Astrocyte of the hippocampus (primary cell): ENCODE measurements around the gene MRPS18B.

ENCODE experiments used
- DNase-seq: peaks from one replicate; pipeline ENCODE4 v3.0.0; 2011; ENCODE audit warnings: low read depth, low spot score

MRPS18B gene

DNA sequence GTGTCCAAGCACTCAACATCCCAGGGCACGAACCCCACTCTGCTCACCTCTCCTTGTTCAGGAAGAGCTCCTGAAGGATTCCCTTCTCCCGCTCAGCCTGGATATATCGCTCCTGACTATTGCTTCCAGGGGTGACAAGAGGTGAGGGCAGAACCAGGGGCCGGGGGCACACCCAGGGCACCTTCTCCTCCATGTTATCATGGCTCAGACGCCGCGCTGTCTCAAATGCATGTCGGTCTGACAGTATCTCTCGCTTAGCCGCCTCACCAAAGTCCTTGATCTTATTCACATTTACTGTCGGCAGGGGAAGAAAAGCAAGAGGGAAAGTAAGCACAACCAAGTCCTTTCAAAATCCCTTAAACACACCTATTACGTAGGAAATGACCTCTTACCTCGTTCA, 13.7 kb upstream of the MRPS18B start:
- no peak for DNase-seq

DNA sequence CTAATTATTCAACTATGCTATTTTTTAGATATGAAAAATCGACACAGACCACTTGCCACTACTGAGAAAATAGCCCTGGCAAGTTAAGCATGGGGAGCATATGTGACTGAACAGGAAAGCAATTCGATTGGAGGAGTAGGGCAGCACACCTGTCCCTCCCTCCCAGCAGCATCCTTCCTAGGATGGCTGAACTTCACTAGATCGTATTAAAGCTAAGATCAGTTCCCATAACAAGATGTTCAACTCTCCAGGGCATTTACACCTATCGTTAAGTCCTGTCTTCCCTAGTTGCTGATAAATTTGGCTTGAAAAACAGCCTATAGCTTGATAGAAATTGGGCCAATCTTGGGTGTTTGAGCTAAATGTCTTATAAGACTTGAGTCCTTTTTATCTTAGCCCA, 7.6 kb upstream of the MRPS18B start:
- no peak for DNase-seq

DNA sequence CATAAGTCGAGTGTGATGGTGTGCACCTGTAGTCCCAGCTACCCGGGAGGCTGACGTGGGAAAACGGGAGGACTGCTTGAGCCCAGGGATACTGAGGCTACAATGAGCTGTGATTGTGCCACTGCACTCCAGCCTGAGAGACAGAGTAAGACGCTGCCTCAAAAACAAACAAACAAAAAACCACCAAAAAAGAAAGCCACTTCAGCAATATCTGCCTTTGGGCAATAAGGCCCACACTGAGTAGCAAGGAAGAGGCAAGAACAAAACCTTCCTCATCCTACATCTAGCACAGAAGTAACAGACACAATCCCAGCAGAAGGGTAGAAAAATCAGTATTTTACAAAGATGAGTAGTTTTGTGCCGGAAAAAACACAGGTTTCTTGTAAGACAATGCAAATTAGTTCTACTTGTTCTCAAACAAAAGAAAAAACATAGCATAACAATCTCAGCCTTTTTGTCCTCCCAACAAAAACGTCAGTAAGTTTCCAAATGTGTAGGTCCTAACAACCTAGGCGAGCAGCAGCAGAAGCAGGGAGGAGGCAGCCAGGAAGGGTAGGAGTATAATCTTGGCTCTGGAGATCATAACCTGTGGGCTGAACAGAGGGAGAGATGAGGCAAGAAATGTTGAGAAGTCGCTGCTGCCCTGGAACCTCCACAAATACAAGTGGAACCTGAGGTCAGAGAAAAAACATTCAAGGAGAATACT, 6.3 kb upstream of the MRPS18B start:
- no peak for DNase-seq

DNA sequence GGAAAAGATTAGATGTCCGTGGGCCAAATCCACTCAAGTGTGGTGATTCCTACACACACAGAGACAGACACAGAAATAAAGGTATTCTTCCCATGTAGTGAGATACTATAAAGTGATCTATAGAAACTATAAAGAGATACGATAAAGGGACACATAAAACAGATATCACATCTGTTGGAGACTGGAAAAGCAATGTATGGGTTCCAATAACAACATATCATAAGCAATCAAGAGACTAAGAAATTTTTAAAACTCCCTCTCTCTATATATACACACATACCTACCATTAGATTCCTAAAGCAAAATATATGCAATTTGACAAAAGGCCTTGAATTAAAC, 5.8 kb upstream of the MRPS18B start:
- DNase-seq: no peak

DNA sequence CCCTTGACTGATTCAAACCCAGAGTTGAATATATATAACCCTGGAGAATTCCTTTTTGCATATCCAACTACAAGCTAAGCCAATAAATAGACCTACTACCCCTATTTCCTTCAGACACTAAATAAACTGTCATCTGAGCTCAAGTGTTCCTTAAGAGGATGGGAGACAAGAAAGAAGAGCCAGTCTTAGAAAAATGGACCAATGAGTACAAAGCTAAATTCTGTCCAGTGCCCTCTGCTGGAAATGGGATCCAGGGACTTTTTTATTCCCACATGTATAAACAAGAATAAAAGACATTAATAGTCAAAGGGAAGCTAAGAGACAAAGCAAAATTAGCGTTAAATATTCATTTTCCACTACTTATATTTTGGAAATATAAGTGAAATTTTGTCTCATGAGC, 5.4 kb upstream of the MRPS18B start:
- DNase-seq: peak; percentile 50

DNA sequence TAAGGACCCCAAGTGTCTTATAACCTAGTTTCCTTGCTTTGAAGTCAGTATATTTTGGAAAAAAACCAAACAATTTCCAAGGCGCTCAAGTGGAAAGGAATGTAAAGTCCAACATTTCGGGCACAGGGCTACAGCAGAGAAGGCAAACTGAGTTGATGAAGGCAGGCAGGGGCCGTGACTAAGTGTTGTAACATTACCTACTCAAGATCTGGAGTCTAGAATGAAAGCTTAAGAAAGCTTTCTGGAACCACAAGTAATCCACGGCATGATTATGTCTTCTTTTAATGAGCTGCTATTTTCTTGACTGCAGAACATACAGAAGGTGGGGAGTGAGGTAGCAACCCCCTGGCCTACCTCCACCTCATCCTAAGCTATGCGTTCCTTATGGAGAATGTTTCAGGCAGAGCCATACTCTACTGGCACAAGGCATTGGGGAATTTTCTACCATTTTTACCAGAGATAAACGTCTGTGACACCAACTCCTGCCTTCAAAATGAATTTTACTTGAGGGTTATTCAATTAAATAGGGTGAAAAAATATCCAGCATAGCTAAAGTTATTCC, 4.9 kb upstream of the MRPS18B start:
- peak; percentile 90 for DNase-seq

DNA sequence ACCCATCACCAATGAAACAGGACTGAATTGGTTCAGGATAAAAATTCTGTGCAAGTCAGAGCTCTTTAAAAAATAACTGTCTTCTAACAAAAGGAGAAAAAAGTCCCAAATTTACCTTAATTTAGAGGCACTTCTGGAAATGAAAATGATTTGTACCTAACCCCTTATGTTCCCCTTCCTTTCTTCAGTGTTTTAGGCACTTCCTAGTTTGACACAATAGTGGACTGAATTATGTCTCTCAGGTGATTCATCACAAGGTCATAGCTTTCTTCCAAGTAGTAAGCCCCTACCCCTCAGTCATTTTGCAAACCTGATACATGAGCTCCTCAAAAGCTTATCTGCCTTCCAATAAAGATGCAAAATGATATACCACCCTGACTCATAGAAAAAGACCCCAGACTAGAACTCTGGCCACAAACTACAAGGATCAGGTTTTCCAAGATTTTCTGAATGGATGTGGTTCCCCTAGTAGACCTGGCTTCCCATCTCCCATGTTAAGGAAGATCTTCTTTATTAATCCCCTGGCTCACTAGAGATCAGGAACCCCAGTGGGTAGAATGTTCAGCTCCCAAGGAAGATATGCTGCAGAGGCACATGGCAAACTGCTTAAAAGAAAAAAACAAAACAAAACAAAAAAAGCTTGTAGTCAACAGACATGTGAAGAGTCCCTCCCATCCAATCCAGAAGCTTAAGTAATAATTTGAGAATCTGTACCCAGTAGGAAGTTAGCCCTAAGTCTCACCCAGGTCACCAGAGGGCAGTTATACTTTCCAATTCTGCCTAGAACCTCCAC, 4.2 kb upstream of the MRPS18B start:
- no peak for DNase-seq

DNA sequence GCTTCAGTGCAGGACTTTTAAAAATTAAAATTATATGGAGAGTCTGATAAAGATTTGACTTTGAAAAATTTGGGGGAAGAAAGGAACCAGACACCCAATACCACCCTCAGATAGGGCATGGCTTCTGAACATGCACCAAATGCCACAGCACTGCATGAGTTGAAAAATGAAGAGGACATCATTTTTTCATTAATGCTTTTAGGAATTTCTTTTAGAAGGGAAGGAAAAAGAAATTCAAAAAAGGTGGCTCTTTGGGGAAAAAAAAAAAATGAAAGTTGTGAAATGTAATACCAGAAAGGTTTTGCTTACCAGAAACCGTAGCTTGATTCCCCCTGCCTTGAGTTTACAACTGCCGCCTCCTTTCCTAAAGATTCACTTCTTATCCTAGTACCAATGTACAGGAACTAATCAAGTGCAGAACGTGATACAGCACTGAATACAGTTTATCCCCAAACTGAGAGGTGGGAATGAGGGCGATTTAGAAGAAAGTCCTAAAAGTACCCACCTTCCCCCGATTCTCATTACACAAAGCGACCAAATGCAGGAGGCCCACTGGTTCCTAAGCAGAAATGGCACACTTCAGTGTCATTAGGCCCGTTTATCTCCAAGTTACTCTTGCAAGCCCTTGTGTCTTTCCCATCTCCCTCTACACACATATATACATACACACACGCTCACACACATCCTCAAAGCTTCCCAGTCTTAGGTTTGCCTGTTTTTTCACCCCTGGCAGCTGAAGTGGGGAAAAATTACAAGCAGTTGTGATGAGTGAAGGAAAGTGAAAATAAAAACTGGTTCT, 3.4 kb upstream of the MRPS18B start:
- DNase-seq: no peak

DNA sequence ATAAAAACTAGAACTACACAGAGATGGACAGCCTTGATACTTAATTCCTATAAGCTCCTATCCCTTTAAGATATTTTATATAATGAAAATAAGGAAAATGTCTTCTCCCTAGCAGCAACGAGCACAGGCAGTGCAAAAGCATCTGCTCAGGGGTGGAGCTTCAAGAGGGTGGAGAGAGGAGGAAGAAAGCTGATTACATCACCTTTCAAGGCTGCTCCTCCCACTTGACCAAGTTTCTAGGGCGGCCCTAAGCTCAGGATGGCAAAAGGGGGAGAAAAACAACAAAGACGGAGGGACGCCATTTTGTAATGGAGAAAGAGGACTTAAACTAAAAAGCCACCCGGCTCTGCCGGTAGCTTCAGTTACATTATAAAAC, 2.8 kb upstream of the MRPS18B start:
- peak; percentile 97 for DNase-seq

DNA sequence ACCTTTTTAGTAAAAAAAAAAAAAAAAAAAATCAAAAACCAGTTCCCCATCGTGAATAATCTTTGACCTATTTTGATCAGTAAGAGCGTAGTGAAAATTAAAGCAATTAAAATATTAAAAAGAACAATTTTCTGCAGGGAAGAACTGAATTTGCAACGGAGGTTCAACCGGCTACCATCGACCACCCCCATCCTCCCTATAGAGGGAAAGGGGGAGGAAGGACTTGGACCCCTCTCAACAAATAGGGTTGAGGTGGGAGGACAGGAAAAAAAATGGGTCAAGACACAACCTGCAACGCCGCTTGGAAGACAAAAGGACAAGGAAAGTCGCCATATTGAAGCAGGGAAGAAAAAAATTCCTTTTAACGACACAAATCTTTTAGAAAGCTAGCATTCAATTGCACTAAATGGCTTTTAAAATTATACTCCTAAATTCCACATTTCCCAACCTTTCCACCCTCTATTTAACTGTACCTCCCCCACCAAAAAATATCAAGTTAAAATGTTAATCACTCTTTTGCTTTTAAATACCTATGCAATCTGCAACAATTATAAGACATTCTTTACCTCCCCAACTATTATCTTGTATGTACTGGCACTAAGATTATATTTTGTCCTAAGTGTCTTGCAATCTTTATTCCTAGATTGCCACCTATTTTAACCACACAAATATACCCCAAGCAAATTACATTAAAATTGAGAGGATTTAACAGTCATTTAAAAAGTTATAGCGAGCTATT, 2.3 kb upstream of the MRPS18B start:
- peak; percentile 88 for DNase-seq

DNA sequence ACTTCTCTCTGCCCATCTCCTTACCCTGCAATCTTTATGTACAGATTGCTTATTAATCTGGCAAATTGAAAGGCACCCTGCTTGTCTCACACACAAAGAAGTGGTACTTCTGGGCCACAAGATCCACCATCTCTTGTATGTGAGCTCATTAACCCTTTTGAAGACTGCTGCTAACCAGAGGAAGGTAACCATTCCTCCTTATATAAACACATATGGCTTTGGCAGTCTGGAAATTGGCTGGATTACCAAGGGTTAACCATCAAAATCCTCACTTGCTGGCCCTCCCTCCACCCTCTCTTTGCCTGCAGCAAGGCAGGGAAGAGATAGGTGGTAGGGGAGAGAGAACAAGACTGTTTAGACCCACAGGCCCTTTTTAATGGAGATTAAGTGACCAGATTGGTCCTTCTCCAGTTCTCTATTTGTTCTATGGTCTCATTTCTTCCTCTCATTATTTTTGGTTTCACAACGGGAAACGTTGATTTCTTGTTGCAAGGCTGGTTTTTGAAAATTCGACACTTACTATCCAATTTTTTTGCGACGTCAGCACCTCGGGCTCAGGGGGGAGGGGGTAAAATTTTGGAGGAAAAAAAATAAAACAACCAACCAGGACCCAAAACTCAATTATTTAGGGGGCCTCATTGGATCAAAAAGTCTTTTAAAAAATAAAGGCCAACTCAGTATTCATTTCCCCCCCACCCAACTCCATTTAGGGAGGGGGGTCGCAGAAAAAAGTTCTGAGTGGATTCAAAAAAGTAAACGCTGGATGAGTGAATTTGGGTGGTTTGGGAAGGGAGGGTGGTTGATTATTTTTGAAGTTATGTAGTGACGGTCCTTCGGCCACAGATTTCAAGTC, 1.5 kb upstream of the MRPS18B start:
- DNase-seq: no peak

DNA sequence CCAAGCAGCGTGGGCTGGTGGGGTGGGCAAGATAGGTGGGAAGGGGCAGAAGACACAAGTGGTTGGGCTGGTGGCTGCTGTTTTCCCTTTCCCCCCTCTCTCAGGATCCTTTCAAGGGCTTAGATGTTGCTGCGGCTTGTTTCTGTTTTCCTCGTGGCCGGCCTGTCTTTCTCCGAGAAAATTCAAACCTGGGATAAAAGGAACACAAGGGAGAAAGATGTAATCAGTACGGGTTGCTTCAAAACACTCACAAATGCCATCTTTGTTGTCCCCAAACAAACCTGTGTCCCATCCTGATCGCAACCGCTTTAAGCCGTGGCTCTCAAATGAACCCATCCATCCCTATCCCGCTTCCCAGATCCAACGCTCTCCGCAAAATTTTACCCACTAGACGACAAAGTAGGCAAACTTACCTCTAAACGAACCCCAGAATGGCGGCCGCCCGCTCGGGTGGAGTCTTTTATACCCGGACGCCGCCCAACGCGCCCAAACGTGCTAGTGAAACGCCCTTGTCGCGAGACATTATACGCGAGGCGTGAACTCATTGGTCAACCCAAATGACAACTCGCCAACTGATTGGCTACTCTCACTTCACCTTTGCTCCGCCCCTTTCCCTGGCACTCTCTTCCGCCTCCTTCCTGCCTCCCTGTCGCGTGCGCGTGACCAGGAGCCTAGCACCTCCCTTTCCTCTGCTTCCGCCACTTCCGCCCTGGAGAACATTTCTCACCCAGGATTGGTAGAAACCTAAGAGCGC, 652 bp upstream of the MRPS18B start, which contains the start of gene PPP1R10:
PPP1R10 (minus strand) TSS at position 433 of the 754 bp plus-strand sequence. CDS start 7,299 bp downstream, outside the sequence.
- DNase-seq: peak; percentile 100

DNA sequence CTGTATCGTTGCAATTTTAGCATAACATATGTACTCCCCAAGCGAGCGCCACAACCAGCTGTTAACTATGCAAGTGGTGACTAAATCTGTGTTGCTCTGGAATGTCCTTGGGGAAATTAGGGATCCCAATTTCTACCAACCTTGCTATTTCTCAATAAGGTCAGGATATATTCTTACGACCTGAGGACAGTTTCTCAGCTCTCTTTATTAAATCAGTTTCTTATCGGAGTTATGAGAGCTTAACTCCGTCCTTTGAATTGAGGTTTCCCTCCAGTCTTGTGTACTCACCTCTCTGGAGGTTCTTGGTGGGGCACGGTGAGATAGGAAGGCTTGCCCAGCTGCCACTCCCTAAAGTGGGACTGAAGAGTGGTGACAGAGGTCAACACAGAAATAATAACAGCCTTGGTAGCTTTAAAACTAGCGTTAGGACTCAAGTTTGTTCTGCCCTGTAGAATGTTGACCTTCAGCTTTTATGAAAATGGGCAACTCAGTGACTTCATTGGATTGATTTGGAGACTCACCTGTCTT, 694 bp downstream of the MRPS18B start:
- no peak for DNase-seq

DNA sequence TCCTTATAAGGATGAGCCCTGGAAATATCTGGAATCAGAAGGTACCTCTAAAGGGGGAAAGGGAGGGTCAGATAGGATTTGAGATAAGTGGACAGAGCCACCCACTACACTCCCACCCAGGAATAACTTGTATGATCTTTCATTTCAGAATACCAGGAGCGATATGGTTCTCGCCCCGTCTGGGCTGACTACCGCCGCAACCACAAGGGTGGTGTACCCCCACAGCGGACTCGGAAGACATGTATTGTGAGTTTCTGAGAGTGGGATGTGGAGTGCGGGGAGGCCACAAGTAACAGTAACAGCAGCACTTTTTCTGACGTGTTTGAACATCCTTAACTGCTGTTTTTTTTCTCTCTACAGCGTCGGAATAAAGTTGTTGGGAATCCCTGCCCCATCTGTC, 1.9 kb downstream of the MRPS18B start:
- no peak for DNase-seq

DNA sequence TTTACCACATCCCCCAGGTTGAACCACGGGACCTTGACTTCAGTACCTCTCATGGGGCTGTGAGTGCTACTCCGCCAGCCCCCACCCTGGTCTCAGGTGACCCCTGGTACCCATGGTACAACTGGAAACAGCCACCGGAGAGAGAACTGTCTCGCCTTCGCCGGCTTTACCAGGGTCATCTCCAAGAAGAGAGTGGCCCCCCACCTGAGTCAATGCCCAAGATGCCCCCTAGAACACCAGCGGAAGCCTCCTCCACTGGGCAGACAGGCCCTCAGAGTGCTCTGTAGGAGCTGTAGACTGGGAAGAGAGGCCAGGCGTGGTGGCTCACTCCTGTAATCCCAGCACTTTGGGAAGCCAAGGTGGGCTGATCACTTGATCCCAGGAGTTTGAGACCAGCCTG, 7.9 kb downstream of the MRPS18B start:
- DNase-seq: no peak

DNA sequence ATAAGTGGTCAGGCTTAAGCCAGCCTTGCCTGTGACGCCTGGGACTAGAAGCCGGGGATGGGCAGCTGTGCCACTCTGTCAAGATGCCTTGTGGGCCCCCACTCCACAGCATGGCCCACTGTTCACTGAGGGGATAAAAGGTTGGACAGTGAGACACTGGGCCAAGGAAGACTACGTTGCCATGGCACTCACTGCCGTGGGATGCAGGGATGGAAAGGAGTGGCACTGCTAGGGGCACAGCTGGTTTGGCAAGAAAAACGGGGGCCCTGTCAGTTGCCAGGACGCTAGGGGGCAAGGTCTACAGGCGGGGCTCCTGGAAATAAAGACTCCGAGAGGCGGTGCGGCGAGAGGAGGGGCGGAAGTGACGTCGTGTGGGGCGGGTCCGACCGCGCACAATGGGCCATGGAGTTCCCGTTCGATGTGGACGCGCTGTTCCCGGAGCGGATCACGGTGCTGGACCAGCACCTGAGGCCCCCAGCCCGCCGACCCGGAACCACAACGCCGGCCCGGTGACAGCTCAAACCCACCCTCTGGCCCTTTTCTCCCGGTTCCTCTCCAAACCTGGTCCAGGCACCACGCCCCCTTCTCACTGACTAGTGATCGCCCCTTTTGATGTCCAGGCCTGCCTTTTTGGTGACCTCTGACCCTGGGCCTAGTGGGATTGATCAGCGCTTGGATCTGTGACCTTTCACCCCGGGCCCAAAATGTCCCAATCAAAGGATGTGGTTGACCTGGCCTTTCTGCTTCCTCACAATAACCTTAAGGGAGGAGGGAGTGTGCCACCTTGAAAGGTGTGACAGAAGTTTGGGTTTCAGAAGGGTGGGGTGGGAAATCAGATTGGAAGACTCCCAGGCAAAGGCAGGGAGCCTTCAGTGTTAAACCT, 9.1 kb downstream of the MRPS18B start, which contains the start of gene ATAT1:
ATAT1 (plus strand) TSS at position 391 of the 883 bp plus-strand sequence.
- DNase-seq: peak; percentile 93

DNA sequence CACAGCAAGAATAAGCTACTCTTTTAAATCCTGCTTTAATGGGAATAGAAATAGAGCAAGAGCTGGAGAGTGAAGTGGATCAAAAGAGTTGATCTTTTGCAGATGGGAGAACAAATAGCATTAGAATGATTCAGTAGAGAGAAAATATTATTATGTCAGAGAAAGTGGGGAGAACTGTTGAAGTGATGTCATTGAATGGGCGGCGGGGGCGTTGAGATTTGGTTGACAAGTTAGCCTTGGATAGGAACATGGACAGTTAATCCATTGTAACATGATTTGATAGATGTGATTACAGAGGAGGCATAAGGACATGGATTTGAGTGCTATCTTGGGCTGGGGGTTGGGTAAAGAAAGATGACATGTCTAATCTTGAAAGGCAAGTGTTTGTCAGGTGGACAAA, 18.2 kb downstream of the MRPS18B start:
- no peak for DNase-seq

DNA sequence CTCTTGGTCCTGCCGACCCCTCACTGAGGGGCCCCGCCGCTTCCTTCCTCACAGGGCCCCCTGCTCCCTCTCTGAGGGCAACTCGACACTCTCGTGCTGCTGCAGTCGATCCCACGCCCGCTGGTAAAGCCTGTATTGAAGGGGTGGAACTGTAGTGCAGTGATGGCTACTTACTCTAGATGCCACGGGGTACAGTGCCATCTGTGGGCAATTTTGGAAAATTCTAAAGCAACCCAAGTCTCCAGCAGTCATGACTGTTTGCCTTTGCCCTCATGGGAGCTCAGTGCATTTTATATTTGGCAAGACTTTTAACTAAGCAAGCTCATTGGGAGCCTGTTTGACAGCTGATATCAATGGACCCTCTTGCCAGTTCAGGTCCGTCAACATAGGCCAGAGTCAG, 22.8 kb downstream of the MRPS18B start:
- no peak for DNase-seq
